IMR-90 (cell line): Measurements from ENCODE around the gene EMP1. TPM values are rescaled to one million over a fixed set of nuclear protein-coding genes. Genes with fewer than 3 reads are reported as not detected.
A peak's percentile ranks its signal among the peaks of the same experiment; 100 is the strongest.

Source experiments
- ATAC-seq: fragments of 200-7000 bp; cut with Tn5 transposase; 2 replicates; pipeline ENCODE4 v1.9.1; 2020; ENCODE audit warnings: low read depth, mild to moderate bottlenecking, moderate library complexity
- BruUV-seq: library from RNA; stranded (reverse); fragments of 400-500 nt; replicated peaks from 2 replicates; lab custom pipeline; 2021; lab: Mats Ljungman, UMichigan
- CTCF ChIA-PET: fragments of 300-600 bp; formaldehyde crosslinking; extraction: SDS; loops from one replicate; lab custom pipeline; 2021; ENCODE audit warnings: antibody characterized with exemption; lab: Yijun Ruan, JAX
- POLR2A ChIA-PET: fragments of 300-600 bp; sonication (Branson Sonifier 250); formaldehyde crosslinking; loops from one replicate; lab custom pipeline; 2022; ENCODE audit warnings: antibody characterized with exemption; ENCODE audit not compliant: unreplicated experiment; lab: Charles Lee
- DNase-seq: peaks from one replicate; pipeline ENCODE4 v3.0.0; 2013
- H2AFZ ChIP-seq: replicated peaks from 2 replicates; pipeline ENCODE3; 2013; ENCODE audit warnings: low read length, mild to moderate bottlenecking; ENCODE audit not compliant: poor library complexity
- H2AK5ac ChIP-seq: 2 replicates; pipeline ENCODE4 v1.6.1; 2013; ENCODE audit warnings: low read depth, low read length, inconsistent platforms
- H2AK9ac ChIP-seq: replicated peaks from 2 replicates; pipeline ENCODE3; 2013; ENCODE audit warnings: mild to moderate bottlenecking, low read depth, low read length, moderate library complexity; ENCODE audit not compliant: poor library complexity
- H2BK120ac ChIP-seq: 2 replicates; pipeline ENCODE4 v1.6.1; 2013; ENCODE audit warnings: low read depth, low read length, inconsistent platforms
- H2BK15ac ChIP-seq: 3 replicates; pipeline ENCODE4 v1.6.1; 2013; ENCODE audit warnings: low read depth, low read length, inconsistent platforms
- H2BK20ac ChIP-seq: 2 replicates; pipeline ENCODE4 v1.6.1; 2013; ENCODE audit warnings: low read depth, mild to moderate bottlenecking, inconsistent platforms, low read length, moderate library complexity
- H2BK5ac ChIP-seq: 2 replicates; pipeline ENCODE4 v1.6.1; 2013; ENCODE audit warnings: mild to moderate bottlenecking, low read depth, low read length, inconsistent platforms; ENCODE audit not compliant: poor library complexity, severe bottlenecking
- H3K14ac ChIP-seq: replicated peaks from 2 replicates; pipeline ENCODE4 v1.6.1; 2013; ENCODE audit warnings: low read depth, low read length, inconsistent platforms
- H3K18ac ChIP-seq: 2 replicates; pipeline ENCODE4 v1.6.1; 2013; ENCODE audit warnings: low read depth, low read length, control low read depth
- H3K23ac ChIP-seq: 2 replicates; pipeline ENCODE4 v1.6.1; 2013; ENCODE audit warnings: low read depth, low read length, inconsistent platforms
- H3K27ac ChIP-seq: 2 replicates; pipeline ENCODE4 v1.5.1; 2013; ENCODE audit warnings: mild to moderate bottlenecking, control low read depth, low read length; ENCODE audit not compliant: insufficient read depth
- H3K27me3 ChIP-seq: 2 replicates; pipeline ENCODE4 v1.6.1; 2013; ENCODE audit warnings: low read length; ENCODE audit not compliant: control insufficient read depth, insufficient read depth
- H3K36me3 ChIP-seq: 2 replicates; pipeline ENCODE4 v1.6.1; 2013; ENCODE audit warnings: low read length, mixed read lengths; ENCODE audit not compliant: control insufficient read depth, insufficient read depth
- H3K4ac ChIP-seq: 2 replicates; pipeline ENCODE4 v1.6.1; 2013; ENCODE audit warnings: low read depth, low read length, inconsistent platforms
- H3K4me1 ChIP-seq: 2 replicates; pipeline ENCODE4 v1.6.1; 2013; ENCODE audit warnings: low read length, mixed read lengths; ENCODE audit not compliant: control insufficient read depth, insufficient read depth
- H3K4me2 ChIP-seq: 2 replicates; pipeline ENCODE4 v1.6.1; 2013; ENCODE audit warnings: low read depth, mild to moderate bottlenecking, control low read depth, low read length, moderate library complexity
- H3K4me3 ChIP-seq: 2 replicates; pipeline ENCODE4 v1.5.1; 2013; ENCODE audit warnings: low read depth, mild to moderate bottlenecking, control low read depth, low read length, moderate library complexity; ENCODE audit not compliant: insufficient read depth
- H3K56ac ChIP-seq: 2 replicates; pipeline ENCODE4 v1.6.1; 2013; ENCODE audit warnings: low read length, inconsistent platforms; ENCODE audit not compliant: insufficient read depth; ENCODE audit errors: extremely low read depth
- H3K79me1 ChIP-seq, 2 experiments: 2 replicates each; pipeline ENCODE4 v1.6.1; 2013; ENCODE audit warnings: low read length in 2 of 2, inconsistent platforms in 1 of 2, low read depth in 1 of 2
- H3K9ac ChIP-seq: 2 replicates; pipeline ENCODE4 v1.6.1; 2013; ENCODE audit warnings: low read depth, low read length, control low read depth
- H3K9me1 ChIP-seq: 2 replicates; pipeline ENCODE4 v1.6.1; 2013; ENCODE audit warnings: low read length, inconsistent platforms; ENCODE audit not compliant: insufficient read depth
- H3K9me3 ChIP-seq: 2 replicates; pipeline ENCODE4 v1.6.1; 2013; ENCODE audit warnings: low read length; ENCODE audit not compliant: control insufficient read depth, insufficient read depth
- H4K20me1 ChIP-seq: 2 replicates; pipeline ENCODE4 v1.6.1; 2013; ENCODE audit warnings: low read length, inconsistent platforms; ENCODE audit not compliant: insufficient read depth
- H4K5ac ChIP-seq: 2 replicates; pipeline ENCODE4 v1.6.1; 2013; ENCODE audit warnings: mild to moderate bottlenecking, low read depth, low read length, control low read depth
- H4K8ac ChIP-seq, 2 experiments: 2 replicates each; pipeline ENCODE4 v1.6.1; 2013; ENCODE audit warnings: low read depth in 2 of 2, low read length in 2 of 2, control low read depth in 1 of 2, inconsistent platforms in 1 of 2
- H4K91ac ChIP-seq: 2 replicates; pipeline ENCODE4 v1.6.1; 2013; ENCODE audit warnings: low read depth, low read length, inconsistent platforms; ENCODE audit not compliant: insufficient read depth
- CEBPB ChIP-seq: IDR thresholded peaks from 2 replicates; pipeline ENCODE4 v1.6.1; 2012; ENCODE audit warnings: low read depth, low read length, improper control_type of control experiment
- CHD1 ChIP-seq: IDR thresholded peaks from 2 replicates; pipeline ENCODE4 v1.6.1; 2012; ENCODE audit warnings: low read depth, low read length, improper control_type of control experiment
- CTCF ChIP-seq: conservative IDR thresholded peaks from 2 replicates; pipeline ENCODE4 v1.5.1; 2012; ENCODE audit warnings: mild to moderate bottlenecking, low read depth, low read length, improper control_type of control experiment
- ELK1 ChIP-seq: fragments of 150-350 bp; IDR thresholded peaks from 2 replicates; pipeline ENCODE4 v1.6.1; 2016; ENCODE audit warnings: low read depth, mild to moderate bottlenecking, low read length, moderate library complexity, borderline replicate concordance
- FOS ChIP-seq: fragments of 150-350 bp; IDR thresholded peaks from 2 replicates; pipeline ENCODE4 v1.6.1; 2016; ENCODE audit warnings: low read depth, low read length
- MAZ ChIP-seq: IDR thresholded peaks from 2 replicates; pipeline ENCODE4 v1.6.1; 2012; ENCODE audit warnings: low read depth, mild to moderate bottlenecking, low read length, improper control_type of control experiment, moderate library complexity, borderline replicate concordance
- MXI1 ChIP-seq: IDR thresholded peaks from 2 replicates; pipeline ENCODE4 v1.6.1; 2012; ENCODE audit warnings: low read depth, mild to moderate bottlenecking, low read length, moderate library complexity, borderline replicate concordance
- RAD21 ChIP-seq: IDR thresholded peaks from 2 replicates; pipeline ENCODE4 v1.6.1; 2012; ENCODE audit warnings: low read length, improper control_type of control experiment
- RCOR1 ChIP-seq: IDR thresholded peaks from 2 replicates; pipeline ENCODE4 v1.6.1; 2012; ENCODE audit warnings: mild to moderate bottlenecking, low read length, improper control_type of control experiment; ENCODE audit not compliant: insufficient replicate concordance
- RFX5 ChIP-seq: IDR thresholded peaks from 2 replicates; pipeline ENCODE4 v1.8.0; 2012; ENCODE audit warnings: low read depth, mild to moderate bottlenecking, low read length, moderate library complexity
- SMC3 ChIP-seq: fragments of 150-350 bp; IDR thresholded peaks from 2 replicates; pipeline ENCODE4 v1.6.1; 2016; ENCODE audit warnings: low read depth, mild to moderate bottlenecking, antibody characterized with exemption, low read length, moderate library complexity
- USF2 ChIP-seq: fragments of 150-350 bp; IDR thresholded peaks from 2 replicates; pipeline ENCODE4 v1.6.1; 2017; ENCODE audit warnings: mild to moderate bottlenecking, antibody characterized with exemption, low read length, low read depth
- WGBS, 2 experiments: methylation state at CpG; one replicate each; pipeline versions ENCODE4 v1.1.5 to v1.1.7; 2013; ENCODE audit warnings: missing lambda C conversion rate in 2 of 2; ENCODE audit not compliant: insufficient read length in 1 of 2; ENCODE audit errors: extremely low coverage in 2 of 2; 5-methylcytosine and 5-hydroxymethylcytosine counted together
- dilution Hi-C: fragments of 300-500 bp; cut with HindIII; formaldehyde crosslinking; loops from one replicate; pipeline ENCODE4 v1.14.3; 2018; ENCODE audit warnings: low sequenced_read_pairs; ENCODE audit not compliant: unreplicated experiment
- in situ Hi-C: fragments of 300-500 bp; cut with MboI; formaldehyde crosslinking; loops from 3 replicates; pipeline ENCODE4 v1.14.3; 2019; ENCODE audit warnings: low sequenced_read_pairs, inconsistent platforms, mixed read lengths
- intact Hi-C: fragments of 100-400 bp; cut with micrococcal nuclease; formaldehyde crosslinking; loops from 2 replicates; pipeline ENCODE4 v1.10.0; 2022
- polyA plus RNA-seq, 3 experiments: library from polyadenylated mRNA; depleted of rRNA; stranded (reverse); fragments of >200 nt; gene quantifications; 2 replicates each; pipeline ENCODE4 v1.2.3, GENCODE V29; 2012; ENCODE audit warnings: low replicate concordance in 1 of 3
- total RNA-seq: library from RNA; depleted of rRNA; stranded (reverse); fragments of >200 nt; gene quantifications from 2 replicates; pipeline ENCODE4 v1.2.3, GENCODE V29; 2012

The EMP1 gene
- total and polyA plus RNA-seq, 2 of the 4 experiments (the other 2 are of a cell fraction) = 137 to 201 TPM

GRCh38 chr12:13176256-13176655, 20.3 kb upstream of the EMP1 start:
- no CpG with 5 or more reads among the region's 4 CpGs for WGBS, 2 experiments
- H2BK15ac ChIP-seq = peak overlapping the region; percentile 31; the same call in 2 of the 3 replicates
- H4K5ac ChIP-seq = no peak overlapping the region
- POLR2A ChIA-PET = no interaction called here
- in situ Hi-C loops (no loop called here), intact Hi-C loops (no loop called here), dilution Hi-C loops (no loop called here)
- H2AFZ ChIP-seq = no peak overlapping the region
- CTCF ChIA-PET = no interaction called here
- no peak overlapping the region for H3K56ac ChIP-seq
- H3K14ac ChIP-seq = no peak overlapping the region
- peaks cover 28% of the 10 kb centered on the region for H3K9me1 ChIP-seq
- no peak overlapping the region for H2BK120ac ChIP-seq
- H3K23ac ChIP-seq = no peak overlapping the region
- no peak overlapping the region; the same call in 1 of the 2 replicates for H2BK20ac ChIP-seq
- no peak for TF ChIP-seq RCOR1
- TF ChIP-seq MAZ = no peak
- TF ChIP-seq FOS = no peak
- no peak for TF ChIP-seq CTCF
- no peak for TF ChIP-seq USF2
- no peak for TF ChIP-seq SMC3
- no peak for TF ChIP-seq RFX5
- no peak for TF ChIP-seq CHD1
- TF ChIP-seq CEBPB = no peak
- no peak for TF ChIP-seq MXI1
- no peak for TF ChIP-seq ELK1
- TF ChIP-seq RAD21 = no peak
- peak overlapping the region; percentile 79 for H2AK5ac ChIP-seq
- no TSS peak for BruUV-seq
- H3K9ac ChIP-seq = no peak overlapping the region
- H3K4me2 ChIP-seq = no peak overlapping the region
- H4K91ac ChIP-seq = no peak overlapping the region; the same call in 1 of the 2 replicates
- no peaks in the 10 kb centered on the region for H3K9me3 ChIP-seq
- no peak overlapping the region for H3K27ac ChIP-seq
- H3K18ac ChIP-seq = no peak overlapping the region
- no peak overlapping the region for H3K4me3 ChIP-seq
- ATAC-seq = no peak
- H3K27me3 ChIP-seq = no peaks in the 10 kb centered on the region
- peaks cover 0 to 15% of the 10 kb centered on the region in 2 experiments; a peak in 1 of 4 replicates for H3K79me1 ChIP-seq
- H4K8ac ChIP-seq = no peak overlapping the region
- peaks cover 34% of the 10 kb centered on the region for H3K4me1 ChIP-seq
- H2AK9ac ChIP-seq = no peak overlapping the region
- H3K36me3 ChIP-seq = no peaks in the 10 kb centered on the region
- H4K20me1 ChIP-seq = no peaks in the 10 kb centered on the region
- no peak for DNase-seq
- H3K4ac ChIP-seq = peak overlapping the region; percentile 18; the same call in 1 of the 2 replicates
- H2BK5ac ChIP-seq = no peak overlapping the region
